D721Med (cell line): ENCODE data around the gene TC2N.

ENCODE experiments used
- DNase-seq: peaks from one replicate; pipeline ENCODE4 v3.0.0; 2011; ENCODE audit warnings: low spot score; ENCODE audit not compliant: insufficient read length
- FAIRE-seq: peaks from 2 replicates; lab custom pipeline; 2011; peaks lifted over from hg19 to GRCh38; lab: Jason Lieb, UNC
- CTCF ChIP-seq: IDR thresholded peaks from 2 replicates; pipeline ENCODE4 v1.5.1; 2012; ENCODE audit warnings: mild to moderate bottlenecking, control low read depth; ENCODE audit not compliant: insufficient read depth; ENCODE audit errors: missing control alignments

Gene TC2N

GRCh38 chr14:91731018-91731417 lies 136.3 kb downstream of the TC2N start:
- TF ChIP-seq CTCF, result no peak
- FAIRE-seq (no peak), DNase-seq (no peak)

GRCh38 chr14:91729756-91730155 lies 137.6 kb downstream of the TC2N start:
- DNase-seq, result no peak
- no peak for FAIRE-seq
- no peak for TF ChIP-seq CTCF
